ENCODE measurements around the gene TMEM184B. TPM values are rescaled to one million over a fixed set of nuclear protein-coding genes. Genes with fewer than 3 reads are reported as not detected.

Gene TMEM184B
- total RNA-seq, 2 donors from 2014 or later = 55.4 to 57.6 TPM

DNA sequence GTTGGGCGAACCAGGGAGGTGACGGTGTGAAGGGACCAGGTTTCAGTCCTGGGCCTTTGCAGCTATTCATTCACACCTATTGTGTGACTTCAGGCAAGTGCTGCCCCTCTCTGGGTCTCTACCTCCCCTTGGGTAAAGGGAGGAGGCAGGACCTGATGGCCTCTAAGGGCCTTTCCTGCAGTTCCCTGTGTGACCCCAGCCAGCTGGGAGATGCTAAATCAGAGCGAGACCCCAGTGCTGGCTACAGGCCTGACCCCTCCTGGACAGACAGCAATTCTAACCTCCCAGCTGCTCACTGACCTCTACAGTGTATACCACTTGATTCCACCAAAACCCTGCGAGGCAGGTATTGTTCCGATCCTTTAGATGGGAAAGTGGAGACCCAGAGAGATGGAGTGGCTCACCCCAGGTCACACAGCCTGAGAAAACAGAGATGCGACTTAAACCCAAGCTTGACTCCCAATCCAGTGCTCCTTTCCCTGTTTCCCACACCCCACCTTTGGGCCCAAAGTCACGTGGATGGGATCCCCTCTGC is 64.8 kb downstream of the TMEM184B start:
- peak; percentile 51 for TF ChIP-seq CTCF (conservative IDR thresholded peaks at IDR 0.05)
- Mint-ChIP-seq H3K9me3 (no peaks in the 10 kb centered on the region), H3K4me1 (peaks cover 8% of the 10 kb centered on the region), H3K4me3 (no peak overlapping the region), H3K27ac (peak overlapping the region; percentile 80), H3K27me3 (ENCODE audit: insufficient read depth) (peaks cover 10% of the 10 kb centered on the region), H3K36me3 (ENCODE audit: low read depth) (no peaks in the 10 kb centered on the region)
- no peak overlapping the region for H3K4me3 ChIP-seq (ENCODE audit: low read length)
- 89 to 91% methylated on average over 5 to 7 of the region's 7 CpGs for WGBS, 2 experiments (ENCODE audit: insufficient coverage in 1 of 2, insufficient read length in 1 of 2)
- H3K9me3 ChIP-seq (ENCODE audit: control insufficient read depth, low read length) = no peaks in the 10 kb centered on the region
- DNase-seq = no peak
- H3K9ac ChIP-seq (ENCODE audit: extremely low read depth, low read length, poor library complexity, severe bottlenecking) = no peak overlapping the region
- no peaks in the 10 kb centered on the region for H3K36me3 ChIP-seq (ENCODE audit: control insufficient read depth, insufficient read depth, low read length)
- H3K27me3 ChIP-seq (ENCODE audit: control insufficient read depth, insufficient read depth, low read length, poor library complexity, severe bottlenecking) = peaks cover 6% of the 10 kb centered on the region
- H3K4me1 ChIP-seq (ENCODE audit: control insufficient read depth, insufficient read depth, low read length) = peaks cover 3% of the 10 kb centered on the region
- H3K27ac ChIP-seq (ENCODE audit: low read depth, low read length) = no peak overlapping the region

GRCh38 chr22:38205261-38206128 is 67.3 kb downstream of the TMEM184B start:
- Histone ChIP-seq H3K4me3 (ENCODE audit: low read length) (no peak overlapping the region), H3K27me3 (ENCODE audit: control insufficient read depth, insufficient read depth, low read length, poor library complexity, severe bottlenecking) (peaks cover 6% of the 10 kb centered on the region), H3K36me3 (ENCODE audit: control insufficient read depth, insufficient read depth, low read length) (no peaks in the 10 kb centered on the region), H3K27ac (ENCODE audit: low read depth, low read length) (no peak overlapping the region), H3K9ac (ENCODE audit: extremely low read depth, low read length, poor library complexity, severe bottlenecking) (no peak overlapping the region), H3K9me3 (ENCODE audit: control insufficient read depth, low read length) (no peaks in the 10 kb centered on the region), H3K4me1 (ENCODE audit: control insufficient read depth, insufficient read depth, low read length) (peaks cover 3% of the 10 kb centered on the region)
- Mint-ChIP-seq H3K9me3 (no peaks in the 10 kb centered on the region), H3K4me3 (no peak overlapping the region), H3K36me3 (ENCODE audit: low read depth) (no peaks in the 10 kb centered on the region), H3K27ac (no peak overlapping the region), H3K27me3 (ENCODE audit: insufficient read depth) (peaks cover 9% of the 10 kb centered on the region), H3K4me1 (peaks cover 10% of the 10 kb centered on the region)
- WGBS, 2 experiments (ENCODE audit: insufficient coverage in 1 of 2, insufficient read length in 1 of 2) = 93 to 95% methylated on average over 12 to 14 of the region's 15 CpGs
- no peak for TF ChIP-seq CTCF (conservative IDR thresholded peaks at IDR 0.05)
- DNase-seq = no peak

DNA sequence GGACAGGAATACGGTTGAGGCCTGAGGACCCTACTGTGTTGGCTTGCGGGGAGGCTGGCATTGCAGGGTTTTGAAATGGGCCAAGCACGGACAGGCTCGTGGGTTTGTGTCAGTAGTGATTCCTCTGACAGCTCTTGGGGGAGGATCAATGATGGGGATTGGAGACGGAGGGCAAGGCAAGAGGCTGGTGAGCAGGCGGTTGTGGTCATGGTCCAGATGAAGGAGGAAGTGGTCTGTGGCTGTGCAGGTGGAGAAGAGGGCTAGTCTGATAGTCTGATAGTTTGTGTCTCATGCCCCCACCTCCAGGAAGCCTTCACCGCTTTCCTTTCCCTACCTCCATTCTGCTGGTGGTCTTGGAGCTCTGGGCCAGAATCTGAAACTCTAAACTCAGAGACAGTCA is 68.0 kb downstream of the TMEM184B start:
- no peak for TF ChIP-seq CTCF (conservative IDR thresholded peaks at IDR 0.05)
- no peaks in the 10 kb centered on the region for H3K9me3 Mint-ChIP-seq
- peaks cover 10% of the 10 kb centered on the region for H3K4me1 Mint-ChIP-seq
- peak overlapping the region; percentile 39 for H3K27ac Mint-ChIP-seq
- H3K36me3 ChIP-seq (ENCODE audit: control insufficient read depth, insufficient read depth, low read length) = no peaks in the 10 kb centered on the region
- no peak for DNase-seq
- H3K4me3 ChIP-seq (ENCODE audit: low read length) = no peak overlapping the region
- H3K27me3 ChIP-seq (ENCODE audit: control insufficient read depth, insufficient read depth, low read length, poor library complexity, severe bottlenecking) = peaks cover 6% of the 10 kb centered on the region
- no peaks in the 10 kb centered on the region for H3K36me3 Mint-ChIP-seq (ENCODE audit: low read depth)
- no peak overlapping the region for H3K4me3 Mint-ChIP-seq
- H3K27me3 Mint-ChIP-seq (ENCODE audit: insufficient read depth) = peaks cover 9% of the 10 kb centered on the region
- no peak overlapping the region for H3K9ac ChIP-seq (ENCODE audit: extremely low read depth, low read length, poor library complexity, severe bottlenecking)
- 91 to 96% methylated on average over 2 to 7 of the region's 7 CpGs for WGBS, 2 experiments (ENCODE audit: insufficient coverage in 1 of 2, insufficient read length in 1 of 2)
- peaks cover 3% of the 10 kb centered on the region for H3K4me1 ChIP-seq (ENCODE audit: control insufficient read depth, insufficient read depth, low read length)
- H3K9me3 ChIP-seq (ENCODE audit: control insufficient read depth, low read length) = no peaks in the 10 kb centered on the region
- no peak overlapping the region for H3K27ac ChIP-seq (ENCODE audit: low read depth, low read length)
